Activated T-cell treated with anti-CD3 and anti-CD28 coated beads, Interleukin-2, amount 50 U/mL, for 24 hours (primary cell): ENCODE results near the gene DGKI.

ENCODE experiments used
- DNase-seq: peaks from one replicate; pipeline ENCODE4 v3.0.0-alpha.2; 2020
- H3K27ac Mint-ChIP-seq: 2 replicates; pipeline ENCODE4 v1.8.0; 2020; ENCODE audit warnings: mild to moderate bottlenecking, mixed read lengths
- H3K27me3 Mint-ChIP-seq: 2 replicates; pipeline ENCODE4 v1.8.0; 2020; ENCODE audit warnings: mixed read lengths
- H3K36me3 Mint-ChIP-seq: 2 replicates; pipeline ENCODE4 v1.8.0; 2020; ENCODE audit warnings: low read depth, mixed read lengths
- H3K4me1 Mint-ChIP-seq: 2 replicates; pipeline ENCODE4 v1.8.0; 2020; ENCODE audit warnings: low read depth, mixed read lengths
- H3K4me3 Mint-ChIP-seq: 2 replicates; pipeline ENCODE4 v1.8.0; 2020; ENCODE audit warnings: mild to moderate bottlenecking, moderate library complexity, mixed read lengths
- H3K9me3 Mint-ChIP-seq: 2 replicates; pipeline ENCODE4 v1.8.0; 2020; ENCODE audit warnings: mixed read lengths

Gene DGKI

GRCh38 chr7:137671920-137672319 is 174.9 kb downstream of the DGKI start:
- no peaks in the 10 kb centered on the region for H3K9me3 Mint-ChIP-seq
- peaks cover 32% of the 10 kb centered on the region for H3K27me3 Mint-ChIP-seq
- H3K4me3 Mint-ChIP-seq = no peak overlapping the region
- no peak for DNase-seq
- H3K4me1 Mint-ChIP-seq = no peaks in the 10 kb centered on the region
- H3K36me3 Mint-ChIP-seq = no peaks in the 10 kb centered on the region
- no peak overlapping the region for H3K27ac Mint-ChIP-seq

- Mint-ChIP-seq H3K4me1 (no peaks in the 10 kb centered on the region), H3K36me3 (no peaks in the 10 kb centered on the region), H3K9me3 (no peaks in the 10 kb centered on the region), H3K4me3 (no peak overlapping the region), H3K27me3 (peaks cover 24% of the 10 kb centered on the region), H3K27ac (no peak overlapping the region)
- no peak for DNase-seq
Measured at GRCh38 chr7:137670222-137671064, 176.3 kb downstream of the DGKI start.

- H3K9me3 Mint-ChIP-seq = no peaks in the 10 kb centered on the region
Measured at GRCh38 chr7:137669706-137670105, 177.1 kb downstream of the DGKI start.

GRCh38 chr7:137668404-137668803 is 178.4 kb downstream of the DGKI start:
- Mint-ChIP-seq H3K27me3 (peaks cover 18% of the 10 kb centered on the region), H3K9me3 (no peaks in the 10 kb centered on the region)

More at GRCh38 chr7:137669706-137670105, 177.1 kb downstream of the DGKI start:
- no peak overlapping the region for H3K27ac Mint-ChIP-seq
- H3K27me3 Mint-ChIP-seq = peaks cover 20% of the 10 kb centered on the region
- H3K36me3 Mint-ChIP-seq = no peaks in the 10 kb centered on the region
- no peak overlapping the region for H3K4me3 Mint-ChIP-seq
- no peak for DNase-seq
- no peaks in the 10 kb centered on the region for H3K4me1 Mint-ChIP-seq

GRCh38 chr7:137667633-137668387 is 179.0 kb downstream of the DGKI start:
- no peaks in the 10 kb centered on the region for H3K4me1 Mint-ChIP-seq
- no peak for DNase-seq

More at GRCh38 chr7:137668404-137668803, 178.4 kb downstream of the DGKI start:
- H3K27ac Mint-ChIP-seq = no peak overlapping the region
- no peaks in the 10 kb centered on the region for H3K36me3 Mint-ChIP-seq
- H3K4me3 Mint-ChIP-seq = no peak overlapping the region
- H3K4me1 Mint-ChIP-seq = no peaks in the 10 kb centered on the region
- no peak for DNase-seq

GRCh38 chr7:137664846-137665245 is 181.9 kb downstream of the DGKI start:
- Mint-ChIP-seq H3K27ac (no peak overlapping the region), H3K4me3 (no peak overlapping the region), H3K27me3 (peaks cover 24% of the 10 kb centered on the region), H3K36me3 (no peaks in the 10 kb centered on the region), H3K9me3 (no peaks in the 10 kb centered on the region), H3K4me1 (no peaks in the 10 kb centered on the region)
- DNase-seq = no peak

More at GRCh38 chr7:137667633-137668387, 179.0 kb downstream of the DGKI start:
- H3K27ac Mint-ChIP-seq = no peak overlapping the region
- no peaks in the 10 kb centered on the region for H3K9me3 Mint-ChIP-seq
- H3K4me3 Mint-ChIP-seq = no peak overlapping the region
- H3K36me3 Mint-ChIP-seq = no peaks in the 10 kb centered on the region
- peaks cover 18% of the 10 kb centered on the region for H3K27me3 Mint-ChIP-seq

- DNase-seq = no peak
- Mint-ChIP-seq H3K27ac (no peak overlapping the region), H3K4me1 (no peaks in the 10 kb centered on the region), H3K4me3 (no peak overlapping the region), H3K9me3 (no peaks in the 10 kb centered on the region), H3K27me3 (peaks cover 31% of the 10 kb centered on the region), H3K36me3 (no peaks in the 10 kb centered on the region)
Measured at GRCh38 chr7:137661634-137662033, 185.1 kb downstream of the DGKI start.

- Mint-ChIP-seq H3K4me3 (no peak overlapping the region), H3K4me1 (peaks cover 3% of the 10 kb centered on the region), H3K27ac (no peak overlapping the region), H3K9me3 (no peaks in the 10 kb centered on the region), H3K27me3 (peaks cover 36% of the 10 kb centered on the region), H3K36me3 (no peaks in the 10 kb centered on the region)
- no peak for DNase-seq
Measured at GRCh38 chr7:137658190-137658900, 188.4 kb downstream of the DGKI start.

GRCh38 chr7:137657476-137658189 is 189.1 kb downstream of the DGKI start:
- Mint-ChIP-seq H3K27ac (no peak overlapping the region), H3K4me3 (no peak overlapping the region), H3K36me3 (no peaks in the 10 kb centered on the region), H3K27me3 (peaks cover 31% of the 10 kb centered on the region), H3K4me1 (peaks cover 3% of the 10 kb centered on the region), H3K9me3 (no peaks in the 10 kb centered on the region)
- no peak for DNase-seq

GRCh38 chr7:137656850-137657232 is 189.9 kb downstream of the DGKI start:
- Mint-ChIP-seq H3K9me3 (no peaks in the 10 kb centered on the region), H3K36me3 (no peaks in the 10 kb centered on the region), H3K4me3 (no peak overlapping the region), H3K27me3 (peaks cover 28% of the 10 kb centered on the region), H3K4me1 (peaks cover 3% of the 10 kb centered on the region), H3K27ac (no peak overlapping the region)
- DNase-seq = no peak

GRCh38 chr7:137656227-137656849 is 190.4 kb downstream of the DGKI start:
- Mint-ChIP-seq H3K9me3 (no peaks in the 10 kb centered on the region), H3K36me3 (no peaks in the 10 kb centered on the region), H3K27ac (no peak overlapping the region)

GRCh38 chr7:137655804-137656203 is 191.0 kb downstream of the DGKI start:
- no peak overlapping the region for H3K27ac Mint-ChIP-seq

More at GRCh38 chr7:137656227-137656849, 190.4 kb downstream of the DGKI start:
- Mint-ChIP-seq H3K4me3 (no peak overlapping the region), H3K4me1 (peaks cover 3% of the 10 kb centered on the region), H3K27me3 (peaks cover 28% of the 10 kb centered on the region)
- peak; percentile 69 for DNase-seq

GRCh38 chr7:137652721-137653120 is 194.1 kb downstream of the DGKI start:
- Mint-ChIP-seq H3K4me3 (no peak overlapping the region), H3K27me3 (peaks cover 12% of the 10 kb centered on the region), H3K36me3 (no peaks in the 10 kb centered on the region), H3K27ac (no peak overlapping the region), H3K4me1 (peaks cover 3% of the 10 kb centered on the region), H3K9me3 (no peaks in the 10 kb centered on the region)
- DNase-seq = no peak

More at GRCh38 chr7:137655804-137656203, 191.0 kb downstream of the DGKI start:
- Mint-ChIP-seq H3K36me3 (no peaks in the 10 kb centered on the region), H3K4me1 (peaks cover 3% of the 10 kb centered on the region), H3K4me3 (no peak overlapping the region), H3K27me3 (peaks cover 24% of the 10 kb centered on the region), H3K9me3 (no peaks in the 10 kb centered on the region)
- DNase-seq = no peak
